GM21529 (cell line): ENCODE results near the gene AARS2.

Source experiments
- ATAC-seq: cut with Tn5 transposase; IDR thresholded peaks from one replicate; pipeline ENCODE4 v1.9.1; 2021; ENCODE audit not compliant: unreplicated experiment

The AARS2 gene

DNA sequence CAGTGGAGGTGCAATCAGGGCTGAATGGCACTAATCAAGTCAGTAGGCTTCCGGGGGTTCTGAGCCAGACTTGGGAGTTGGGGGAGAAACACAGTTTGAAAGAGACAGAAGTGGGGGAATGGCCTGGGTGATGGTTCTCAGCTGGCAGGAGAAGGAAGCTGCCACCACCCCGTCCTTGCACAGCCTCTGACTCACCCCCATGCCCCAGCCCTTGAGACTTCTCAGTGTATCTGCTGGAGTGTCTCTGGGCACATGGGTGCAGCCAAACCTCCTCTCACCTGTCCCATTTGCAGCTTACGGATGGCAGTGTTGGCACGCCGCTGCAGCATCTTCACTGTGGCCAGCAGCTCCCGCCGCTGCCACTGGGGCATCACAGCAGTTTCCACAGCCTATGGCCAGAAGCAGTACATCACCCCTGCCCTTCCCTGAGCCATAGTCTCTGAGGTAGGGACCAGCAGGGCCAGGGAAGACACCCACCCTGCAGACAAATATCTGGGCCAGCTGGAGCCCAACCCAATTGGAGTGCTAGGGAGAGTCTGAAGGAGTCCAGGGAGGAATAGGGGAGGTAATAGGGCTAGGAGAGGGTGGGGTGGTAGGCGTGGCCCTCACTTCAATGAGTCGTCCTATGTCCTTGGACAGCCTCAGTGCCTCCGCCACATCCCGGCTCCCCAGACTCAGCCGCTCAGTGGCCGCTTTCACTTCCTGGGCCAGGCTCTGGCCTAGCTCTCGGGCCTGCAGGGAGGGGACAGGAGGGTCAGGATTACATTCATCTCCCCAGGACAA is 11.2 kb downstream of the AARS2 start:
- ATAC-seq, result no peak

GRCh38 chr6:44301106-44301505 is 12.0 kb downstream of the AARS2 start:
- ATAC-seq, result no peak

- ATAC-seq, result no peak
These were observed 12.8 kb downstream of the AARS2 start for GRCh38 chr6:44300292-44300823.

DNA sequence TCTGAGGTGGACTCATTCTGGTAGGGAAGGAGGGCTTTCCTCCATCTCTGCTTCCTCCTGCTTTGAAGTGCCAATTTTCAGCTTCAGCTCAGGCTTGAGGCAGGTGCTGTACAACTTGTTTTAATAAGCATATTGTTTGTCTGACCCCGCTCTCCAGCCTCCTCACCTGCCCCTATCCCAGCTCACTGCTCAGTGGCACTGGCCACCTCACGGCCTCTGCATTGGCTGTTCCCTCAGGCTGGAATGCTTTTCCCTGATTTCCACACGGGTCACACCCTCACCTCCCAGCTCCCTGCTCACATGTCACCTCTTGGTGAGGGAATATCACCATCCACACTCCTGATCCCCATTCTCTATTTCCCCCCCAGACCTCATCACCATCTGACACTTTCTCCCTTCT is 14.3 kb downstream of the AARS2 start:
- ATAC-seq, result no peak

DNA sequence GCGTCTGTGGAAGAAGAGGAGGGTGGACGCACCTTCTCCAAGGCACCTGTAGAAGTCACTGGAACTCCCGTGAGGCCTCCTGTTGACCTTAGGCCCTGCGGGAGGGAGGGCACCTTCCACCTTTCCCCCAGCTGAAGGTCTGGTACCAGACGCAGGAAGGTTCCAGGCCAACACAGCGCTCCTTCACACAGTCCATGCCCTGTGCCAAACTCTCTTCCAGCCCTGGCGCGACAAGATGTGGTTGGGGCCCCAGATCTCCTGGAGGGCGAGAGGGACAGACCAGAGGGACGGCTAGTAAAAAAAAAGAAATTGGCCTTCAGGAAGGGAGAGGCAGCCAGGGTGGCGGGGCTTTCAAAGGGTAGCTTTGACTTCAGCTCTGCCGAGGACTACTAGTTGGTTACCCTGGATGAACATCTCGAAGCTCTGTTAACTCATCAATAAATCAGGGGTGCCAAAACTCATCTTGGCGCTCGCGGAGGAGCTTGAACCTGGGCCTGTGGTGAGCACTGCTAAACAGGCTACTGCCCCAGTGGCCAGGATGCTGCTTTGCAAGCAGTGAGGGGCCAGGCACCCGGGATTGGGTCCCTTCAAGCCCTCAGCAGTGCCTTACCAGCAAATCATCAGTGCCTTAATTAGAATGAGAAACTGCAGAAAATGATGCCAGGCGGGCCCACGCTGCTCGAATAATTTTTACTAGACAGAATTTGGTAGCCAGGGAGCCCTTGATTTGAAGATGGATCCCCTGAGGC is 14.9 kb downstream of the AARS2 start:
- ATAC-seq, result no peak

- ATAC-seq, result no peak
These were observed 15.8 kb downstream of the AARS2 start for GRCh38 chr6:44297063-44298038.

DNA sequence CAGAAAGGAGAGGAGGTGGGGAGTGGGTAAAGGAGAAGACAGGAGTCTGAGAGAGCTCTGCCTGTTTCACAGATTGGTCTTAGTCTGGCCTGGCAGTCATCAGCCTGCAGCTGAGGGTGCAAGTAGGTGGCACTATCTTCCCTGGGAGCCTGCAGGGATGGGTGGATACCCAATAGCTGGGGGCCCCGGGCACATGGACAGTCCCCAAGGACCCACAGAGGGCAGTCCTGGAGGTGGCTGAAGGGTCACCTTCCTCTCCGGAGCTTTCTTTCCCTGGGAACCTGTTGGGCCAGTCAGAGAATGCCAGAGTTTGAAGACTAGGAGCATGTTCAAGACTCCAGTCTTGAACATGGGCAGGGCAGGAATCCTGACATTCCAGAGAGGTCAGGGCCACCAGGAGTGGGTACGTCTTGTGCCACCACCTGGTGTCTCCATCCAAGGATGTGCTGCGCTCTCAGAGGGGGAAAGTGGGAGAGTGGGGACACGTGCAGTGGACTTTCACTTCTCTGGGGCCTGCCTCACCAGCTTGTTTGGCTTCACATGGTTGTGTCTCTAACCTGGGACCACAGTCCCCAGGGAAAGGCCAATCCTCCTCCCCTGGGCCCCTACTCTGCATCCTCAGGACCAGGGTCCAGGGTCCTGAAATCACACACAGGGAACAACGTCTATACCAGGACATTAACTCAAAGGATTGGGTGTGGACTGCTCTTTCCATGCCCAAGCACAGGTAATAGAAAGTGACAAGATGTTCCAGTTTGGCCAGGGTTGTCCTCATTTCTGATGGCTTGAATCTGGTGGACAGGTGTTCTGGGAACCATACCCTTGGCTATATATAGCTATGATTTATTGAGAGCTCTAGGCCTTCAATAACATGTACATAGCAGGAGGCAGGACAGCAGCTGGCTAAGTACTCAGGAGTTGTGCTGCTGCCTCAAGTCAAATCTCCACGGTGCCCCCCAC is 18.0 kb downstream of the AARS2 start:
- no peak for ATAC-seq

- ATAC-seq, result no peak
These were observed 20.3 kb downstream of the AARS2 start for GRCh38 chr6:44292661-44293365.

- ATAC-seq, result no peak
These were observed 21.3 kb downstream of the AARS2 start for GRCh38 chr6:44291841-44292240.

DNA sequence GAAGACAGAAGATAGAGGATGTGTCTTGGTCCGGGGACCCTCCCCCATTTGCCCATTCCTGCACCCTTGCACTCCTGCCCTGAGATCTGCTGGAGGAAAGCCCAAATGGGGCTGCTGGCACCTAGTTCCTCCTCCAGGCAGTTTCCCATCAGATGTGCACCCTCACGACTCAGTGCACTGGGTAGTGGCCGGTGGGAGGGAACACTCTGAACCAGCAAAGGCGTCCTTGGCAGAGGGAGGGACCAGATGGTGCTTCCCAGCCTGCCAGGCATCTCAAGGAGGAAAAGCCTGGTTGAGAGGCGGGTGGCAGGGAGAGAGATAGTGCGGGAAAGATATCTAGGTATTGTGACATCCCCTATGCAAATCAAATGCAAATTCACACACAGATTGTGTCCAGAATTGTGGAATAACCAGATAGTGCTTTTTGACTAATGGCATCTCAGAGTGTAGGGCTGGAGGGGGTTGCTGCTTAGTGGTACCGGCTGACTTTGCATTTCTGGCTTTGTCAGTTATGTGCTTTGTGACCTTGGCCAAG is 23.4 kb downstream of the AARS2 start:
- no peak for ATAC-seq

GRCh38 chr6:44286747-44287146 is 26.4 kb downstream of the AARS2 start:
- ATAC-seq, result no peak

DNA sequence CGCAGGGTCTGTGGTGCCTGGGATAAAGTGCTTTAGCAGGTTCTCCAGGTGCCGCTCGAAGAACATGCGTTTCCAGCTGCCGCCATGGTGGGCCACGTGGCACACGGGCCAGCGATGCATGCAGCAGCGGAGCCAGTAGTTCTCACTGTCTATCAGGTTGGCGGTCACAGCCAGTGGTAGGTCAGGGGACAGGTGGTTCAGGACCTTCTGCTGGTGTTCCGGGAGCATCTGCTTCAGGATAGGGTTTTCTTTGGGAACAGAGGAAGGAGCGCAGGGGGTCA is 26.9 kb downstream of the AARS2 start:
- no peak for ATAC-seq

GRCh38 chr6:44285552-44286284 is 27.4 kb downstream of the AARS2 start:
- no peak for ATAC-seq

- ATAC-seq, result no peak
These were observed 28.3 kb downstream of the AARS2 start for GRCh38 chr6:44284867-44285266.

- ATAC-seq, result no peak
These were observed 29.0 kb downstream of the AARS2 start for GRCh38 chr6:44284121-44284520.

GRCh38 chr6:44278774-44279697 is 34.1 kb downstream of the AARS2 start:
- no peak for ATAC-seq

GRCh38 chr6:44278315-44278714 is 34.8 kb downstream of the AARS2 start:
- ATAC-seq, result no peak

GRCh38 chr6:44277763-44278162 is 35.4 kb downstream of the AARS2 start:
- no peak for ATAC-seq
